ENCODE results near the gene WDR70.

- TF ChIP-seq CTCF (conservative IDR thresholded peaks at IDR 0.05) (no peak), ZFX (IDR thresholded peaks at IDR 0.05) (no peak)
These were observed 141.7 kb downstream of the WDR70 start for GRCh38 chr5:37520811-37521210.

All from C4-2B (cell line).